ENCODE data around the gene A4GALT.
A peak's percentile ranks its signal among the peaks of the same experiment; 100 is the strongest.

A4GALT gene

GRCh38 chr22:42654436-42655073 lies 66.1 kb downstream of the A4GALT start:
- DNase-seq (ENCODE audit: low spot score) (no peak), ATAC-seq (ENCODE audit: low read depth) (no peak)
- Histone ChIP-seq H3K4me3 (ENCODE audit: severe bottlenecking) (no peak overlapping the region), H3K4me1 (ENCODE audit: insufficient read depth, poor library complexity, severe bottlenecking) (no peaks in the 10 kb centered on the region), H3K9me3 (ENCODE audit: severe bottlenecking) (peaks cover 1% of the 10 kb centered on the region), H3K36me3 (ENCODE audit: low read depth) (no peaks in the 10 kb centered on the region), H3K27ac (ENCODE audit: poor library complexity, severe bottlenecking) (no peak overlapping the region), H3K27me3 (ENCODE audit: insufficient read depth, poor library complexity, severe bottlenecking) (no peaks in the 10 kb centered on the region)
- no peak for TF ChIP-seq CTCF (IDR thresholded peaks at IDR 0.05; ENCODE audit: poor library complexity, severe bottlenecking)

GRCh38 chr22:42653999-42654398 lies 66.7 kb downstream of the A4GALT start:
- no peaks in the 10 kb centered on the region for H3K36me3 ChIP-seq (ENCODE audit: low read depth)
- no peak for DNase-seq (ENCODE audit: low spot score)
- ATAC-seq (ENCODE audit: low read depth) = no peak

GRCh38 chr22:42651134-42651533 lies 69.5 kb downstream of the A4GALT start:
- no peak for DNase-seq (ENCODE audit: low spot score)
- TF ChIP-seq CTCF (IDR thresholded peaks at IDR 0.05; ENCODE audit: poor library complexity, severe bottlenecking) = no peak

More at GRCh38 chr22:42653999-42654398, 66.7 kb downstream of the A4GALT start:
- H3K4me3 ChIP-seq (ENCODE audit: severe bottlenecking) = no peak overlapping the region
- no peaks in the 10 kb centered on the region for H3K4me1 ChIP-seq (ENCODE audit: insufficient read depth, poor library complexity, severe bottlenecking)
- no peak overlapping the region for H3K27ac ChIP-seq (ENCODE audit: poor library complexity, severe bottlenecking)
- no peaks in the 10 kb centered on the region for H3K27me3 ChIP-seq (ENCODE audit: insufficient read depth, poor library complexity, severe bottlenecking)
- no peak for TF ChIP-seq CTCF (IDR thresholded peaks at IDR 0.05; ENCODE audit: poor library complexity, severe bottlenecking)
- no peaks in the 10 kb centered on the region for H3K9me3 ChIP-seq (ENCODE audit: severe bottlenecking)

GRCh38 chr22:42649246-42650099 lies 71.2 kb downstream of the A4GALT start, which contains the start of gene CYB5R3:
Gene CYB5R3 (minus strand): TSS chr22:42649392. CDS start chr22:42649315, 77 bp downstream.
- Histone ChIP-seq H3K27ac (ENCODE audit: poor library complexity, severe bottlenecking) (peak within 1 kb of the TSS; percentile 60), H3K4me1 (ENCODE audit: insufficient read depth, poor library complexity, severe bottlenecking) (peaks cover 22% of the 10 kb centered on the region), H3K9me3 (ENCODE audit: severe bottlenecking) (no peaks in the 10 kb centered on the region), H3K4me3 (ENCODE audit: severe bottlenecking) (peak within 1 kb of the TSS; percentile 63), H3K27me3 (ENCODE audit: insufficient read depth, poor library complexity, severe bottlenecking) (no peaks in the 10 kb centered on the region), H3K36me3 (ENCODE audit: low read depth) (no peaks in the 10 kb centered on the region; the same call in 1 of the 2 replicates)
- peak; percentile 88 for ATAC-seq (ENCODE audit: low read depth)
- no peak for DNase-seq (ENCODE audit: low spot score)
- no peak for TF ChIP-seq CTCF (IDR thresholded peaks at IDR 0.05; ENCODE audit: poor library complexity, severe bottlenecking)

More at GRCh38 chr22:42651134-42651533, 69.5 kb downstream of the A4GALT start:
- Histone ChIP-seq H3K27ac (ENCODE audit: poor library complexity, severe bottlenecking) (no peak overlapping the region), H3K27me3 (ENCODE audit: insufficient read depth, poor library complexity, severe bottlenecking) (no peaks in the 10 kb centered on the region), H3K36me3 (ENCODE audit: low read depth) (no peaks in the 10 kb centered on the region), H3K4me1 (ENCODE audit: insufficient read depth, poor library complexity, severe bottlenecking) (peaks cover 7% of the 10 kb centered on the region), H3K4me3 (ENCODE audit: severe bottlenecking) (no peak overlapping the region), H3K9me3 (ENCODE audit: severe bottlenecking) (no peaks in the 10 kb centered on the region)
- ATAC-seq (ENCODE audit: low read depth) = 0 out of 3 replicates have a peak, but pooled peaks have one; percentile 13
